PC-3 (cell line): ENCODE data around the gene AKAP5.
"Not testable (repeated sequence)": the region's sequence is repeated elsewhere in the genome, so short reads cannot be mapped to it uniquely, and the experiment has no call there.

Experiments used
- EZH2 ChIP-seq: fragments of 300-600 bp; sonication (generic); IDR thresholded peaks from one replicate; pipeline ENCODE4 v1.6.1; 2017; ENCODE audit warnings: antibody characterized with exemption, mild to moderate bottlenecking, low read length; ENCODE audit not compliant: unreplicated experiment
- TF ChIP-seq, protein P1 (sequence below): fragments of 300-600 bp; sonication (generic); conservative IDR thresholded peaks from 2 replicates; pipeline ENCODE4 v1.5.1; 2017; ENCODE audit warnings: antibody characterized with exemption, low read depth, mild to moderate bottlenecking, low read length

DNA sequence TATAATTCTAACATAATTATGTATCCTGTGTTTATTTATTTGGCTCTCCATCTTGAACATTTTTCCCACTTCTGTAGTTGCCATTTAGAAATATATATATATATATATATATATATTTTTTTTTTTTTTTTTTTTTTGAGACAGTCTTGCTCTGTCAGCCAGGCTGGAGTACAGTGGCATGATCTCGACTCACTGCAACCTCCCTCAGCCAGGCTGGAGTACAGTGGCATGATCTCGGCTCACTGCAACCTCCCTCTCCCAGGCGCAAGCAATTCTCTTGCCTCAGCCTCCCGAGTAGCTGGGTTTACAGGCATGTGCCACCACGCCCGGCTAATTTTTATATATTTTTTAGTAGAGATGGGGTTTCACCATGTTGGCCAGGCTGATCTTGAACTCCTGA, 52.4 kb downstream of the AKAP5 start:
- not testable (repeated sequence) for TF ChIP-seq EZH2
- TF ChIP-seq, protein P1, sequence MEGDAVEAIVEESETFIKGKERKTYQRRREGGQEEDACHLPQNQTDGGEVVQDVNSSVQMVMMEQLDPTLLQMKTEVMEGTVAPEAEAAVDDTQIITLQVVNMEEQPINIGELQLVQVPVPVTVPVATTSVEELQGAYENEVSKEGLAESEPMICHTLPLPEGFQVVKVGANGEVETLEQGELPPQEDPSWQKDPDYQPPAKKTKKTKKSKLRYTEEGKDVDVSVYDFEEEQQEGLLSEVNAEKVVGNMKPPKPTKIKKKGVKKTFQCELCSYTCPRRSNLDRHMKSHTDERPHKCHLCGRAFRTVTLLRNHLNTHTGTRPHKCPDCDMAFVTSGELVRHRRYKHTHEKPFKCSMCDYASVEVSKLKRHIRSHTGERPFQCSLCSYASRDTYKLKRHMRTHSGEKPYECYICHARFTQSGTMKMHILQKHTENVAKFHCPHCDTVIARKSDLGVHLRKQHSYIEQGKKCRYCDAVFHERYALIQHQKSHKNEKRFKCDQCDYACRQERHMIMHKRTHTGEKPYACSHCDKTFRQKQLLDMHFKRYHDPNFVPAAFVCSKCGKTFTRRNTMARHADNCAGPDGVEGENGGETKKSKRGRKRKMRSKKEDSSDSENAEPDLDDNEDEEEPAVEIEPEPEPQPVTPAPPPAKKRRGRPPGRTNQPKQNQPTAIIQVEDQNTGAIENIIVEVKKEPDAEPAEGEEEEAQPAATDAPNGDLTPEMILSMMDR, result not testable (repeated sequence)
